ENCODE data around the gene DUSP23.

Gene DUSP23

DNA sequence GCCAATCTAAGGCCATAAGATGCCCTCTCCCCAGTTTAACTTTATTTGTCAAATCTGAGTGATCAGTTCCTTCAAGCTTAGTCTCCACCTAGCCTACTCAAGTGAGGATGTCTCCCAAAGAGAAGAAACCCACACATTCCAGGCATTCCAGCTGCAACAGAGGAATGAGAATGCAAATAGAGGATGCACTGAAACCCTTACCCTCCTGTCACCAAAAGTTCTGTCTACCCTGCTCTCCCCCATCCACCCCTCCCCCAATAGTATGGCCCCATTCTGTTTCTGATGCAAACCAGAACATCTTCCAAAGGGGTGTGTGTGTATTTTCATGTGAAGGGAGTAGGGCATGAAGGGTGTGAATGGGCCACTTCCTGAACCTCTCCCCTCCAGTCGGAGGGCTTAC, 3.0 kb downstream of the DUSP23 start:
- TF ChIP-seq, protein P1, sequence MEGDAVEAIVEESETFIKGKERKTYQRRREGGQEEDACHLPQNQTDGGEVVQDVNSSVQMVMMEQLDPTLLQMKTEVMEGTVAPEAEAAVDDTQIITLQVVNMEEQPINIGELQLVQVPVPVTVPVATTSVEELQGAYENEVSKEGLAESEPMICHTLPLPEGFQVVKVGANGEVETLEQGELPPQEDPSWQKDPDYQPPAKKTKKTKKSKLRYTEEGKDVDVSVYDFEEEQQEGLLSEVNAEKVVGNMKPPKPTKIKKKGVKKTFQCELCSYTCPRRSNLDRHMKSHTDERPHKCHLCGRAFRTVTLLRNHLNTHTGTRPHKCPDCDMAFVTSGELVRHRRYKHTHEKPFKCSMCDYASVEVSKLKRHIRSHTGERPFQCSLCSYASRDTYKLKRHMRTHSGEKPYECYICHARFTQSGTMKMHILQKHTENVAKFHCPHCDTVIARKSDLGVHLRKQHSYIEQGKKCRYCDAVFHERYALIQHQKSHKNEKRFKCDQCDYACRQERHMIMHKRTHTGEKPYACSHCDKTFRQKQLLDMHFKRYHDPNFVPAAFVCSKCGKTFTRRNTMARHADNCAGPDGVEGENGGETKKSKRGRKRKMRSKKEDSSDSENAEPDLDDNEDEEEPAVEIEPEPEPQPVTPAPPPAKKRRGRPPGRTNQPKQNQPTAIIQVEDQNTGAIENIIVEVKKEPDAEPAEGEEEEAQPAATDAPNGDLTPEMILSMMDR (IDR thresholded peaks at IDR 0.05): no peak
- H3K27ac ChIP-seq: no peak overlapping the region
- no peak for DNase-seq (ENCODE audit: low spot score)
- no peak overlapping the region for H3K4me3 ChIP-seq

DNA sequence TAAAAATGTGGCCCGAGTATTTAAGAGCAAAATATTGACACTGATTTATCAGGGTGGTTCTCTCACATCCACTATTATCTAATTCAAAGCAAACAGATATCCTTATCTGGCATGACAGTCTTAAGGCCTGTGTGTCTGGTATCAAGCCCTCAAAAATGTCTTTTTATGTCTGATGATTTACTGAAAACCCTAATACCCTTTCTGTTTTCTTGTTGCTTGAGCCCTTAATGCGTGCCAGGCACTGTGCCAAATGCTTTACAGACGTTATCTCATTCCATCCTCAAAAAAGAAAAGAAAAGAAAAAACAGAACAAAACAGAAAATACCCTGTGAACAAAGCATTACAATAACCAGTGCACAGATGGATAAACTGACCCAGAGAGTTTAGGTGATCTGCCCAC, 5.7 kb downstream of the DUSP23 start:
- TF ChIP-seq, protein P1 (IDR thresholded peaks at IDR 0.05): no peak
- DNase-seq (ENCODE audit: low spot score): no peak

DNA sequence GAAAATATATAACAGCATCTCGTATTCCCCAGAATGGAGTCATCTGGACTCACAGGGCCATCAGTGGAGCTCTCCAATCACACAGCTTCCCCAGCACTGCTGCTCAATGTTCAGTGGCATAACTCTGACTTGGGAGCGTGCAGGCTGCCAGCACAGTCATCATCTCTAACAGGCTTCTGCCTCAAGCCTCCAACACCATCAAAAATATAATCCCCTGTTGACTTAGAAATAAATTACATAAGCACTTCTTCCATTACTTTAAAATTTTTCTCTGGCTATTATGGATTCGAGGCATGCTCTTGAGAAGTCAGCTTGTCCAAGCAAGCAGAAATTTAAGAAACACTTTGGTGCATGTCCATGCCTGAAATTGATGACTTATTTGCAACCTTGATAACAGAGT, 6.2 kb downstream of the DUSP23 start:
- TF ChIP-seq, protein P1 (IDR thresholded peaks at IDR 0.05): no peak
- Histone ChIP-seq H3K27ac (no peak overlapping the region), H3K4me3 (no peak overlapping the region)
- no peak for DNase-seq (ENCODE audit: low spot score)

More for the DNA sequence above, 5.7 kb downstream of the DUSP23 start:
- no peak overlapping the region for H3K27ac ChIP-seq
- no peak overlapping the region for H3K4me3 ChIP-seq

DNA sequence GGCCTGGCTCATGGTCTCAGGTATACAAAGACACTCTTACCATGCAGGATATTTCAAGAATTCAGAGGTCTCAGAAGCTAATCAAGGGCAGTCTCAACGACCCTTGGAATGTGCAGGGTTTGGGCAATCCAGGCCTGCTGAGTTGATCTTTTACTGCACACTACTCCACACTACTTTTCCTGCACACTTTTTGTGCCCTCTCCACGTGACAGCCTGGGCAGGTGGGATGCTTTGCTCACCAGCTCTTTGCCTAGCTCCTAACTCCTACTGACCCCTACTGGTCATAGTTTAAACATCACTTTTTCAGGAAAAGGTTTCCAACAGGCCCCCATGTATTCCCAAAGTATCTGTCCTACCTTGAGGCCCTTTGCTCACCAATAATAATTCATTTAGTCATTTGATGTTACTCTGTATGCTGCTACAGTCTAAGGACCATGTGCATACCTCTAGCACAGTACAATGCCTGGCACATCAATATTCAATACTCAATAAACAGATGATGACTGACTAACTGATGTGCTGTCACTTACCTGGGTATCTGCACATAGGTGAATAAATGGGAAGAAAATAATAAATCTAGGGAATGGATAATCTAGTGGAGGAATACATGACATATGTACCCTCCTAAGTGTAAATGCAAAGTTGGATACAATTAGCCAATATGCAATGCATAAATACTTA, 9.6 kb downstream of the DUSP23 start:
- no peak overlapping the region for H3K4me3 ChIP-seq
- DNase-seq (ENCODE audit: low spot score): no peak
- TF ChIP-seq, protein P1 (IDR thresholded peaks at IDR 0.05): no peak
- no peak overlapping the region for H3K27ac ChIP-seq

DNA sequence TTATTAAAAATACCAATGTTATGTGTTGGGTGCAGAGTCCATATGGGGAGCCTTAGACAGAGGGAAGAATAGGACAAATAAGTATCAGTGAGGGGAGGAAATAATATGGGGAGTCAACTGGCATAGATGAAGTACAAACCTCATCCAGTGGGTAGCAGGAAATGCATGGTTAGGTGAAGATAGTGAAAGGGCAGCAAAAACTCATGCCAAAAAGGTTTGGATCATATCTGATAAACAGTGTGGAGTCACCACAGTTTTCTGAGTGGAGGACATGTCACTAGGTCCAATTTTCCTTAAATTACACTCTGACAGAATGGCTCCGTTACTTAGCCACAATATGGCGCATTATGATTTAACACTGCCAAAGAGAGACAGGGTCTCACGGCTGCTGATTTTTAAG, 10.3 kb downstream of the DUSP23 start:
- TF ChIP-seq, protein P1 (IDR thresholded peaks at IDR 0.05): no peak

DNA sequence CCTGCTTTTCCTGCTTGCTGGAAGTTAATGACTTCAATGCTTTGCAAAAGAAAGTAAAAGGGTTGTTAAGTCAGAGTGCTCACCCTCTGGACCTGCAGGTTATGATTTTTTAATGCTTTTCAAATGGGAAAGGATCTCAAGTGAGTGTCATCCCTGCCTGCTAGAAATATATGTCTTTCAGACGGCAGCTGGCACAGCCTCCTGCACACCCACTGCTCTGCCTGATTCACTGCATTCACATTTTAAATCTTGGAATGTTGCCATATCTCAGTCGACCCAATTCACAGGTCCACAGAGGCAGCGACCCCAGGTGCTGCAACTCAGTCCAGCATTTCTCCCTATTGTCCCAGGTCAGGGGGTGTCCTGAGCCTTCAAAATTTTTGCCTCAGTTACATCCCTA, 10.7 kb downstream of the DUSP23 start:
- H3K27ac ChIP-seq: no peak overlapping the region
- TF ChIP-seq, protein P1 (IDR thresholded peaks at IDR 0.05): no peak

More for the DNA sequence above, 10.3 kb downstream of the DUSP23 start:
- no peak overlapping the region for H3K27ac ChIP-seq
- H3K4me3 ChIP-seq: no peak overlapping the region
- no peak for DNase-seq (ENCODE audit: low spot score)

DNA sequence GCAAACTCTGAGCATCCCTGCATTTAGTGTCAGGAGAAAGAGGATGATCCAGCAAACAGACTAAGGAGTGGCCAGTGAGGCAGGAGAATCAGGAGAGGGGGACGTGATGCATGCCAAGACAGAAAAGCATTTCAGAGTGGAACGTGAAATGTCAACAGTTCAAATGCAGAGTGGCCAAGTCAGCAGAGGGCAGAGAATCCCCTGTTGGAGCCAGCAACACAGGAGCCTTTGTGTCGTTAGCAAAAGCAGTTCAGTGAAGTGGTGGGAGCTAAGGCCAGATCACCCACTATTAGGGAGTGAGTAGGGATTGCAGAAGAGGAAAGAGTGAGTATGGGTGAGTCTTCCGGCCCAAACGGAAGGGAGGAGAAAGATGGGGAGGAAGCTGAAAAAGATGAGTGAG, 14.8 kb downstream of the DUSP23 start:
- DNase-seq (ENCODE audit: low spot score): no peak
- TF ChIP-seq, protein P1 (IDR thresholded peaks at IDR 0.05): no peak
- Histone ChIP-seq H3K27ac (no peak overlapping the region), H3K4me3 (no peak overlapping the region)

More for the DNA sequence above, 10.7 kb downstream of the DUSP23 start:
- no peak overlapping the region for H3K4me3 ChIP-seq
- DNase-seq (ENCODE audit: low spot score): no peak

All from coronary artery (tissue), 2 donors.